Fibroblast of lung (primary cell): Measurements from ENCODE around the gene CECR2. TPM values are rescaled to one million over a fixed set of nuclear protein-coding genes. Genes with fewer than 3 reads are reported as not detected.

ENCODE experiments used
- DNase-seq, 2 donors: peaks; one replicate each; pipeline versions ENCODE4 v3.0.0 to v3.0.0-alpha.2; 2010; ENCODE audit warnings: low read depth in 2 of 2
- H2AFZ ChIP-seq: 2 replicates; pipeline ENCODE4 v1.5.1; 2012; ENCODE audit warnings: low read length, control low read depth, inconsistent platforms
- H3K27ac ChIP-seq: 2 replicates; pipeline ENCODE4 v1.5.1; 2011; ENCODE audit warnings: low read length, control low read depth; ENCODE audit not compliant: insufficient read depth
- H3K27me3 ChIP-seq: 2 replicates; pipeline ENCODE4 v1.5.1; 2011; ENCODE audit warnings: mild to moderate bottlenecking, low read length; ENCODE audit not compliant: control insufficient read depth, insufficient read depth
- H3K36me3 ChIP-seq: 2 replicates; pipeline ENCODE4 v1.5.1; 2011; ENCODE audit warnings: low read length; ENCODE audit not compliant: control insufficient read depth, insufficient read depth
- H3K4me1 ChIP-seq: 2 replicates; pipeline ENCODE4 v1.5.1; 2011; ENCODE audit warnings: low read length; ENCODE audit not compliant: control insufficient read depth, insufficient read depth; ENCODE audit errors: extremely low read depth
- H3K4me2 ChIP-seq: 2 replicates; pipeline ENCODE4 v1.5.1; 2011; ENCODE audit warnings: low read length, control low read depth; ENCODE audit not compliant: insufficient read depth; ENCODE audit errors: extremely low read depth
- H3K4me3 ChIP-seq, 4 experiments: fragments of 200-600 bp in 1 of 4; sonication (generic) in 1 of 4; replicated peaks in 1 of 4; 2 replicates each; pipeline ENCODE4 v1.5.1; 2011 to 2016; ENCODE audit warnings: low read length in 4 of 4, low read depth in 3 of 4, mild to moderate bottlenecking in 3 of 4, control low read depth in 2 of 4, inconsistent platforms in 1 of 4, mixed read lengths in 1 of 4; ENCODE audit not compliant: insufficient read depth in 1 of 4; ENCODE audit errors: control extremely low read depth in 1 of 4
- H3K79me2 ChIP-seq: 2 replicates; pipeline ENCODE4 v1.5.1; 2012; ENCODE audit warnings: mild to moderate bottlenecking, low read length, inconsistent platforms; ENCODE audit not compliant: control insufficient read depth, insufficient read depth
- H3K9ac ChIP-seq: 2 replicates; pipeline ENCODE4 v1.5.1; 2011; ENCODE audit warnings: mild to moderate bottlenecking, low read length, control low read depth; ENCODE audit not compliant: insufficient read depth
- H3K9me3 ChIP-seq: 2 replicates; pipeline ENCODE4 v1.5.1; 2012; ENCODE audit warnings: low read depth, low read length; ENCODE audit not compliant: control insufficient read depth, insufficient read depth
- H4K20me1 ChIP-seq: 2 replicates; pipeline ENCODE4 v1.5.1; 2011; ENCODE audit warnings: low read length; ENCODE audit not compliant: control insufficient read depth, insufficient read depth; ENCODE audit errors: extremely low read depth
- CTCF ChIP-seq, 2 donors: IDR thresholded peaks in 1 of 2; conservative IDR thresholded peaks in 1 of 2; 1 replicate in 1 of 2; 2 replicates in 1 of 2; pipeline ENCODE4 v1.5.1; 2011 to 2012; ENCODE audit warnings: low read length in 2 of 2, control low read depth in 1 of 2, inconsistent platforms in 1 of 2, low read depth in 1 of 2, mild to moderate bottlenecking in 1 of 2
- EZH2 ChIP-seq: IDR thresholded peaks from 2 replicates; pipeline ENCODE4 v1.5.1; 2012; ENCODE audit warnings: low read length, control low read depth, mild to moderate bottlenecking; ENCODE audit errors: missing control alignments
- polyA plus RNA-seq, 2 donors: library from polyadenylated mRNA; depleted of rRNA in 1 of 2; stranded (reverse) in 1 of 2; unstranded in 1 of 2; fragments of >200 nt; gene quantifications; 2 replicates each; pipeline ENCODE4 v1.2.1, GENCODE V29; 2011 to 2012; ENCODE audit warnings: missing spikeins in 1 of 2
- total RNA-seq: library from RNA; depleted of rRNA; stranded (reverse); fragments of >200 nt; gene quantifications from 2 replicates; pipeline ENCODE4 v1.2.1, GENCODE V29; 2014

Gene CECR2
- total and polyA plus RNA-seq, 2 donors (not counting 1 experiment from before 2014, with no cell fraction given), result under 0.01 to 0.09 TPM

GRCh38 chr22:17483688-17484372 lies 114.6 kb downstream of the CECR2 start:
- H4K20me1 ChIP-seq, result no peaks in the 10 kb centered on the region
- no peaks in the 10 kb centered on the region for H3K9me3 ChIP-seq
- no peak for DNase-seq
- no peak for TF ChIP-seq CTCF (conservative IDR thresholded peaks at IDR 0.05 in 1 of 2, IDR thresholded peaks at IDR 0.05 in 1 of 2; ENCODE audit: low read depth in 1 of 2, low read length in 2 of 2)
- no peak for TF ChIP-seq EZH2
- H3K27me3 ChIP-seq, result no peaks in the 10 kb centered on the region
- H3K4me1 ChIP-seq, result no peaks in the 10 kb centered on the region
- no peaks in the 10 kb centered on the region for H3K36me3 ChIP-seq
- H2AFZ ChIP-seq, result no peak overlapping the region
- H3K4me2 ChIP-seq, result no peak overlapping the region
- no peak overlapping the region for H3K9ac ChIP-seq
- no peaks in the 10 kb centered on the region for H3K79me2 ChIP-seq
- H3K27ac ChIP-seq, result no peak overlapping the region
- no peak overlapping the region for H3K4me3 ChIP-seq

GRCh38 chr22:17484608-17485007 lies 115.3 kb downstream of the CECR2 start:
- H3K4me3 ChIP-seq, result no peak overlapping the region
- no peak for TF ChIP-seq EZH2
- no peak for TF ChIP-seq CTCF (conservative IDR thresholded peaks at IDR 0.05 in 1 of 2, IDR thresholded peaks at IDR 0.05 in 1 of 2; ENCODE audit: low read depth in 1 of 2, low read length in 2 of 2)
- no peak for DNase-seq
- no peaks in the 10 kb centered on the region for H3K79me2 ChIP-seq
- H2AFZ ChIP-seq, result no peak overlapping the region
- H3K9ac ChIP-seq, result no peak overlapping the region
- H3K27me3 ChIP-seq, result no peaks in the 10 kb centered on the region
- H4K20me1 ChIP-seq, result no peaks in the 10 kb centered on the region
- H3K27ac ChIP-seq, result no peak overlapping the region
- no peaks in the 10 kb centered on the region for H3K9me3 ChIP-seq
- H3K4me1 ChIP-seq, result no peaks in the 10 kb centered on the region
- H3K4me2 ChIP-seq, result no peak overlapping the region
- H3K36me3 ChIP-seq, result no peaks in the 10 kb centered on the region

- Histone ChIP-seq H3K4me2 (no peak overlapping the region), H4K20me1 (no peaks in the 10 kb centered on the region), H3K27ac (no peak overlapping the region), H3K4me1 (no peaks in the 10 kb centered on the region), H3K4me3 (no peak overlapping the region), H2AFZ (no peak overlapping the region), H3K27me3 (no peaks in the 10 kb centered on the region), H3K9ac (no peak overlapping the region), H3K36me3 (no peaks in the 10 kb centered on the region), H3K79me2 (no peaks in the 10 kb centered on the region), H3K9me3 (no peaks in the 10 kb centered on the region)
- TF ChIP-seq CTCF (conservative IDR thresholded peaks at IDR 0.05 in 1 of 2, IDR thresholded peaks at IDR 0.05 in 1 of 2; ENCODE audit: low read depth in 1 of 2, low read length in 2 of 2) (no peak), EZH2 (no peak)
- no peak for DNase-seq
Observed at GRCh38 chr22:17486313-17486712, 117.1 kb downstream of the CECR2 start.
